NCI-H146 treated with DMSO at 0.1 percent for 48 hours (cell line): ENCODE results near the gene HOATZ.
A peak's percentile ranks its signal among the peaks of the same experiment; 100 is the strongest.

ENCODE experiments used
- DNase-seq: peaks from one replicate; lab custom pipeline; 2025; ENCODE audit not compliant: unreplicated experiment; lab: John Stamatoyannopoulos, UW

Gene HOATZ

GRCh38 chr11:111575740-111576139 is 61.2 kb downstream of the HOATZ start:
- DNase-seq = no peak

GRCh38 chr11:111577821-111578220 is 63.2 kb downstream of the HOATZ start:
- no peak for DNase-seq

GRCh38 chr11:111581341-111581740 is 66.8 kb downstream of the HOATZ start:
- DNase-seq = no peak

GRCh38 chr11:111582163-111582562 is 67.6 kb downstream of the HOATZ start:
- no peak for DNase-seq

- no peak for DNase-seq
These were observed 68.3 kb downstream of the HOATZ start for GRCh38 chr11:111582881-111583280.

GRCh38 chr11:111585371-111585770 is 70.8 kb downstream of the HOATZ start:
- no peak for DNase-seq

- peak; percentile 19 for DNase-seq
These were observed 71.8 kb downstream of the HOATZ start for GRCh38 chr11:111586388-111586831.
